B cell (primary cell): ENCODE measurements around the gene UBE2F. TPM values are rescaled to one million over a fixed set of nuclear protein-coding genes. Genes with fewer than 3 reads are reported as not detected.

Source experiments
- ATAC-seq: fragments of 200-7000 bp; cut with Tn5 transposase; one replicate; pipeline ENCODE4 v1.10.0; 2021; ENCODE audit warnings: low read depth, mild to moderate bottlenecking, moderate number of reproducible peaks, moderate library complexity
- CTCF ChIA-PET: fragments of 350-600 bp; sonication (Branson Sonifier 250); formaldehyde crosslinking; loops from one replicate; lab custom pipeline; 2021; ENCODE audit warnings: antibody characterized with exemption, inconsistent platforms; lab: Charles Lee
- POLR2A ChIA-PET: fragments of 350-600 bp; sonication (Branson Sonifier 250); formaldehyde crosslinking; loops from one replicate; lab custom pipeline; 2021; ENCODE audit warnings: antibody characterized with exemption; lab: Charles Lee
- DNase-seq: peaks from one replicate; pipeline ENCODE4 v3.0.0; 2013
- H2AFZ ChIP-seq: 2 replicates; pipeline ENCODE4 v1.6.1; 2012; ENCODE audit warnings: mild to moderate bottlenecking, low read depth, low read length; ENCODE audit not compliant: insufficient read depth, poor library complexity, severe bottlenecking
- H3K27ac ChIP-seq, 2 donors: 1 replicate in 1 of 2; 2 replicates in 1 of 2; pipeline ENCODE4 v1.5.1; 2012 to 2013; ENCODE audit warnings: low read length in 2 of 2, mild to moderate bottlenecking in 2 of 2, moderate library complexity in 1 of 2
- H3K27me3 ChIP-seq, 4 experiments: fragments of 200-600 bp in 1 of 4; sonication (generic) in 1 of 4; replicated peaks in 1 of 4; 1 replicate in 2 of 4; 2 replicates in 2 of 4; pipeline versions ENCODE4 v1.6.1 to v1.7.0; 2013 to 2016; ENCODE audit warnings: low read length in 3 of 4, mild to moderate bottlenecking in 2 of 4, mixed read lengths in 1 of 4, moderate library complexity in 1 of 4; ENCODE audit not compliant: insufficient read depth in 4 of 4, control insufficient read depth in 3 of 4; ENCODE audit errors: control extremely low read depth in 1 of 4
- H3K36me3 ChIP-seq, 2 experiments: replicated peaks in 1 of 2; 1 replicate in 1 of 2; 2 replicates in 1 of 2; pipeline versions ENCODE4 v1.6.1 to v1.7.1; 2013; ENCODE audit warnings: low read length in 1 of 2; ENCODE audit not compliant: insufficient read depth in 2 of 2, control insufficient read depth in 1 of 2; ENCODE audit errors: control extremely low read depth in 1 of 2, extremely low read depth in 1 of 2
- H3K4me1 ChIP-seq, 2 donors: fragments of 200-600 bp in 1 of 2; sonication (generic) in 1 of 2; 1 replicate in 1 of 2; 2 replicates in 1 of 2; pipeline versions ENCODE4 v1.5.1 to v1.6.1; 2013 to 2017; ENCODE audit warnings: low read length in 2 of 2; ENCODE audit not compliant: control insufficient read depth in 2 of 2, insufficient read depth in 2 of 2
- H3K4me2 ChIP-seq: replicated peaks from 2 replicates; pipeline ENCODE3; 2012; ENCODE audit warnings: mild to moderate bottlenecking, low read depth, low read length; ENCODE audit not compliant: poor library complexity, severe bottlenecking
- H3K4me3 ChIP-seq, 5 experiments: fragments of 200-600 bp in 1 of 5; sonication (generic) in 1 of 5; 1 replicate in 3 of 5; 2 replicates in 2 of 5; pipeline versions ENCODE4 v1.5.1 to v1.7.0; 2011 to 2016; ENCODE audit warnings: low read length in 4 of 5, mild to moderate bottlenecking in 4 of 5, low read depth in 2 of 5, control low read depth in 1 of 5, moderate library complexity in 1 of 5; ENCODE audit not compliant: insufficient read depth in 1 of 5; ENCODE audit errors: control extremely low read depth in 1 of 5, extremely low read depth in 1 of 5
- H3K79me2 ChIP-seq: fragments of 200-600 bp; sonication (generic); one replicate; pipeline ENCODE4 v1.6.0; 2016; ENCODE audit warnings: low read length; ENCODE audit not compliant: control insufficient read depth, insufficient read depth
- H3K9ac ChIP-seq: fragments of 200-600 bp; sonication (generic); 2 replicates; pipeline ENCODE4 v1.6.1; 2017; ENCODE audit warnings: mild to moderate bottlenecking, low read length, moderate library complexity
- H3K9me3 ChIP-seq, 3 donors: one replicate each; pipeline versions ENCODE4 v1.6.1 to v1.7.1; 2013; ENCODE audit warnings: low read length in 2 of 3; ENCODE audit not compliant: control insufficient read depth in 2 of 3, insufficient read depth in 1 of 3; ENCODE audit errors: control extremely low read depth in 1 of 3
- H4K20me1 ChIP-seq: 2 replicates; pipeline ENCODE4 v1.6.0; 2012; ENCODE audit warnings: mild to moderate bottlenecking, low read length; ENCODE audit not compliant: insufficient read depth, control insufficient read depth, poor library complexity, severe bottlenecking
- H3K27ac Mint-ChIP-seq: one replicate; pipeline ENCODE4 v1.8.0; 2021; ENCODE audit warnings: mixed read lengths
- H3K27me3 Mint-ChIP-seq: one replicate; pipeline ENCODE4 v1.8.0; 2021; ENCODE audit warnings: mixed read lengths
- H3K4me1 Mint-ChIP-seq: one replicate; pipeline ENCODE4 v1.8.0; 2021; ENCODE audit warnings: mixed read lengths
- H3K4me3 Mint-ChIP-seq: one replicate; pipeline ENCODE4 v1.8.0; 2021; ENCODE audit warnings: mixed read lengths
- H3K9me3 Mint-ChIP-seq: one replicate; pipeline ENCODE4 v1.8.0; 2022; ENCODE audit warnings: mixed read lengths; ENCODE audit not compliant: insufficient read depth
- EZH2 ChIP-seq: IDR thresholded peaks from 2 replicates; pipeline ENCODE4 v1.6.1; 2012; ENCODE audit warnings: borderline replicate concordance, low read depth, mild to moderate bottlenecking, moderate library complexity, low read length; ENCODE audit not compliant: insufficient read depth, poor library complexity, severe bottlenecking
- WGBS: methylation state at CpG from one replicate; pipeline ENCODE4 v1.1.5; 2013; ENCODE audit warnings: missing lambda C conversion rate; ENCODE audit not compliant: insufficient coverage; 5-methylcytosine and 5-hydroxymethylcytosine counted together
- intact Hi-C: fragments of 100-400 bp; cut with micrococcal nuclease; formaldehyde crosslinking; loops from one replicate; pipeline ENCODE4 v1.10.0; 2022
- polyA plus RNA-seq: library from polyadenylated mRNA; depleted of rRNA; stranded (reverse); fragments of >200 nt; gene quantifications from 2 replicates; pipeline ENCODE4 v1.2.3, GENCODE V29; 2012
- total RNA-seq, 2 donors: library from RNA; stranded (reverse); fragments of 120-200 nt in 1 of 2; gene quantifications; 1 replicate in 1 of 2; 2 replicates in 1 of 2; pipeline versions ENCODE4 v1.2.3 to v1.2.4, GENCODE V29; 2013 to 2022
- TF ChIP-seq, protein P1 (sequence below): fragments of 200-600 bp; IDR thresholded peaks from one replicate; pipeline ENCODE4 v1.8.0; 2022; ENCODE audit warnings: antibody characterized with exemption, mild to moderate bottlenecking

The UBE2F gene
- total and polyA plus RNA-seq, 2 donors (not counting 1 experiment from before 2014, with no cell fraction given), result 22.5 to 57.6 TPM

DNA sequence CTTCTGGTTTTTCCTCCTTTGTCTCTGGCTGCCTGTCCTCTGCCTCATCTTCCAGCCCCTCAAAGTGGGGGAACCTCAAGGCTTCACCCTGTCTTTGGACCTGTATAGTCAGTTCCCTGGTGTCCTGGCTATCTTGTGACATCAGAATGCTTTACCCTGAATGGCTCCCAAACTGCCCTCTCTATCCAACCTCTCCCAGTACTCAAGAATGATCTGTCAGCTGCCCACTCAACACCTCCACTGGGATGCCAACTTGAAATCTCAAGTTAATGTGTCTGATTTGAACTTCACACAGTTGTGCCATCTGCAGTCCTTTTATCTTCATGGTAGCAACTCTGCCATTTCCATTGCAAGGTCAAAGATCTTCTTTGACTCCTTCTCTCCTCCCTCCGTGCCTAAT, 43.8 kb downstream of the UBE2F start:
- POLR2A ChIA-PET, result no interaction called here
- peaks cover 1% of the 10 kb centered on the region for H3K4me1 Mint-ChIP-seq

GRCh38 chr2:238013806-238014205, 47.0 kb downstream of the UBE2F start:
- Histone ChIP-seq H3K4me2 (no peak overlapping the region), H3K9me3 (no peaks in the 10 kb centered on the region), H3K4me3 (no peak overlapping the region), H4K20me1 (peaks cover 11% of the 10 kb centered on the region), H3K36me3 (peaks cover 0 to 23% of the 10 kb centered on the region in 2 experiments), H3K9ac (no peak overlapping the region), H3K4me1 (peaks cover 0 to 5% of the 10 kb centered on the region in 2 donors), H3K79me2 (peaks cover 23% of the 10 kb centered on the region), H3K27me3 (no peaks in the 10 kb centered on the region), H3K27ac (no peak overlapping the region), H2AFZ (no peak overlapping the region)
- ChIA-PET POLR2A (no interaction called here), CTCF (no interaction called here)
- DNase-seq, result no peak
- intact Hi-C loops, result no loop called here
- Mint-ChIP-seq H3K27me3 (no peaks in the 10 kb centered on the region), H3K9me3 (no peaks in the 10 kb centered on the region), H3K4me1 (peaks cover 7% of the 10 kb centered on the region), H3K27ac (no peak overlapping the region), H3K4me3 (no peak overlapping the region)
- no peak for TF ChIP-seq EZH2
- TF ChIP-seq, protein P1, sequence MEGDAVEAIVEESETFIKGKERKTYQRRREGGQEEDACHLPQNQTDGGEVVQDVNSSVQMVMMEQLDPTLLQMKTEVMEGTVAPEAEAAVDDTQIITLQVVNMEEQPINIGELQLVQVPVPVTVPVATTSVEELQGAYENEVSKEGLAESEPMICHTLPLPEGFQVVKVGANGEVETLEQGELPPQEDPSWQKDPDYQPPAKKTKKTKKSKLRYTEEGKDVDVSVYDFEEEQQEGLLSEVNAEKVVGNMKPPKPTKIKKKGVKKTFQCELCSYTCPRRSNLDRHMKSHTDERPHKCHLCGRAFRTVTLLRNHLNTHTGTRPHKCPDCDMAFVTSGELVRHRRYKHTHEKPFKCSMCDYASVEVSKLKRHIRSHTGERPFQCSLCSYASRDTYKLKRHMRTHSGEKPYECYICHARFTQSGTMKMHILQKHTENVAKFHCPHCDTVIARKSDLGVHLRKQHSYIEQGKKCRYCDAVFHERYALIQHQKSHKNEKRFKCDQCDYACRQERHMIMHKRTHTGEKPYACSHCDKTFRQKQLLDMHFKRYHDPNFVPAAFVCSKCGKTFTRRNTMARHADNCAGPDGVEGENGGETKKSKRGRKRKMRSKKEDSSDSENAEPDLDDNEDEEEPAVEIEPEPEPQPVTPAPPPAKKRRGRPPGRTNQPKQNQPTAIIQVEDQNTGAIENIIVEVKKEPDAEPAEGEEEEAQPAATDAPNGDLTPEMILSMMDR, result no peak
- no peak for ATAC-seq
- 98% methylated on average over 6 of the region's 7 CpGs for WGBS

More for the DNA sequence above, 43.8 kb downstream of the UBE2F start:
- no peak overlapping the region for H3K4me3 ChIP-seq
- H3K9me3 ChIP-seq, result no peaks in the 10 kb centered on the region
- no peaks in the 10 kb centered on the region for H3K27me3 Mint-ChIP-seq
- DNase-seq (no peak), ATAC-seq (no peak)
- peaks cover 11% of the 10 kb centered on the region for H4K20me1 ChIP-seq
- H3K27me3 ChIP-seq, result no peaks in the 10 kb centered on the region
- H2AFZ ChIP-seq, result no peak overlapping the region
- H3K4me2 ChIP-seq, result no peak overlapping the region
- H3K4me3 Mint-ChIP-seq, result no peak overlapping the region
- no peak overlapping the region for H3K9ac ChIP-seq
- no peak overlapping the region for H3K27ac Mint-ChIP-seq
- H3K9me3 Mint-ChIP-seq, result no peaks in the 10 kb centered on the region
- CTCF ChIA-PET, result no interaction called here
- intact Hi-C loops, result no loop called here
- H3K27ac ChIP-seq, result no peak overlapping the region
- WGBS, result 100% methylated on average over 1 of the region's 1 CpG
- no peaks in the 10 kb centered on the region for H3K4me1 ChIP-seq
- H3K79me2 ChIP-seq, result peaks cover 37% of the 10 kb centered on the region
- no peak for TF ChIP-seq EZH2
- TF ChIP-seq, protein P1, result no peak
- peaks cover 0 to 23% of the 10 kb centered on the region in 2 experiments for H3K36me3 ChIP-seq
